GM12878 (cell line): ENCODE data around the gene CTIF. TPM values are rescaled to one million over a fixed set of nuclear protein-coding genes. Genes with fewer than 3 reads are reported as not detected.

ENCODE experiments used
- ATAC-seq: fragments of 200-7000 bp; cut with Tn5 transposase; 3 replicates; pipeline ENCODE4 v1.9.1; 2020; ENCODE audit warnings: mild to moderate bottlenecking, moderate library complexity
- BruUV-seq: library from RNA; stranded (reverse); fragments of 400-500 nt; replicated peaks from 2 replicates; lab custom pipeline; 2021; lab: Mats Ljungman, UMichigan
- CTCF ChIA-PET: fragments of 300-600 bp; sonication (Branson Sonifier 250); formaldehyde crosslinking; extraction: SDS; loops from one replicate; lab custom pipeline; 2021; ENCODE audit warnings: inconsistent platforms; lab: Yijun Ruan, JAX
- POLR2A ChIA-PET: fragments of 350-600 bp; formaldehyde crosslinking; extraction: SDS; loops from one replicate; lab custom pipeline; 2021; ENCODE audit warnings: inconsistent platforms; lab: Charles Lee
- RAD21 ChIA-PET: fragments of 300-600 bp; sonication (Branson Sonifier 250); formaldehyde crosslinking; loops from one replicate; lab custom pipeline; 2023; ENCODE audit warnings: antibody characterized with exemption; ENCODE audit not compliant: unreplicated experiment; lab: Charles Lee
- SMC1A ChIA-PET: fragments of 300-600 bp; sonication (Branson Sonifier 250); formaldehyde crosslinking; loops from one replicate; lab custom pipeline; 2023; ENCODE audit not compliant: unreplicated experiment, uncharacterized antibody; lab: Charles Lee
- DNase-seq: peaks from one replicate; pipeline ENCODE4 v3.0.0-alpha.2; 2011; ENCODE audit warnings: low read depth, low spot score
- FAIRE-seq: peaks from 3 replicates; lab custom pipeline; 2011; peaks lifted over from hg19 to GRCh38; lab: Jason Lieb, UNC
- H2AFZ ChIP-seq: 2 replicates; pipeline ENCODE4 v1.6.0; 2011; ENCODE audit warnings: low read depth, low read length, control low read depth; ENCODE audit not compliant: control insufficient read depth
- H3K27ac ChIP-seq: 2 replicates; pipeline ENCODE4 v1.5.1; 2011; ENCODE audit warnings: control low read depth; ENCODE audit not compliant: control insufficient read depth, insufficient read depth
- H3K27me3 ChIP-seq, 2 experiments: replicated peaks in 1 of 2; 2 replicates each; pipeline versions ENCODE4 v1.6.0 to v1.6.1; 2011; ENCODE audit warnings: low read length in 1 of 2; ENCODE audit not compliant: control insufficient read depth in 2 of 2, insufficient read depth in 2 of 2
- H3K36me3 ChIP-seq, 2 experiments: 2 replicates each; pipeline ENCODE4 v1.5.1; 2011; ENCODE audit warnings: low read length in 1 of 2; ENCODE audit not compliant: control insufficient read depth in 2 of 2, insufficient read depth in 2 of 2
- H3K4me1 ChIP-seq: 2 replicates; pipeline ENCODE4 v1.6.1; 2011; ENCODE audit warnings: mild to moderate bottlenecking, low read length, moderate library complexity, mixed read lengths; ENCODE audit not compliant: control insufficient read depth, insufficient read depth
- H3K4me2 ChIP-seq: 2 replicates; pipeline ENCODE4 v1.6.0; 2011; ENCODE audit warnings: control low read depth; ENCODE audit not compliant: control insufficient read depth, insufficient read depth
- H3K4me3 ChIP-seq: fragments of 200-600 bp; sonication (generic); 2 replicates; pipeline ENCODE4 v1.5.1; 2016
- H3K79me2 ChIP-seq: 2 replicates; pipeline ENCODE4 v1.6.0; 2011; ENCODE audit warnings: low read length; ENCODE audit not compliant: control insufficient read depth, insufficient read depth
- H3K9ac ChIP-seq: 2 replicates; pipeline ENCODE4 v1.8.0; 2011; ENCODE audit warnings: low read length, control low read depth, mixed read lengths; ENCODE audit not compliant: control insufficient read depth, insufficient read depth
- H3K9me3 ChIP-seq: replicated peaks from 3 replicates; pipeline ENCODE4 v1.5.1; 2011; ENCODE audit warnings: mild to moderate bottlenecking, low read length; ENCODE audit not compliant: control insufficient read depth, insufficient read depth
- H4K20me1 ChIP-seq: 2 replicates; pipeline ENCODE4 v1.6.0; 2011; ENCODE audit not compliant: control insufficient read depth, insufficient read depth
- EGR1 ChIP-seq, 2 experiments: IDR thresholded peaks; 1 replicate in 1 of 2; 2 replicates in 1 of 2; pipeline ENCODE4 v1.6.1; 2011 to 2012; ENCODE audit warnings: low read depth in 2 of 2, low read length in 2 of 2, borderline replicate concordance in 1 of 2, mild to moderate bottlenecking in 1 of 2, moderate library complexity in 1 of 2
- HCFC1 ChIP-seq: fragments of 150-350 bp; IDR thresholded peaks from 2 replicates; pipeline ENCODE4 v1.6.1; 2014; ENCODE audit warnings: low read length
- NFIC ChIP-seq: IDR thresholded peaks from 2 replicates; pipeline ENCODE4 v1.6.1; 2012; ENCODE audit warnings: low read depth, mild to moderate bottlenecking, inconsistent platforms, low read length, moderate library complexity
- SREBF2 ChIP-seq: IDR thresholded peaks from 2 replicates; pipeline ENCODE4 v1.6.1; 2012; ENCODE audit warnings: mild to moderate bottlenecking, low read length
- ZBED1 ChIP-seq: IDR thresholded peaks from 2 replicates; pipeline ENCODE4 v1.6.1; 2016; ENCODE audit warnings: borderline replicate concordance
- WGBS: methylation state at CpG from one replicate; pipeline ENCODE4 v1.1.6; 2016; ENCODE audit warnings: low lambda C conversion rate; ENCODE audit not compliant: insufficient replicate concordance, insufficient coverage; ENCODE audit errors: missing lambda C conversion rate; 5-methylcytosine and 5-hydroxymethylcytosine counted together
- in situ Hi-C: fragments of 300-500 bp; cut with MboI; formaldehyde crosslinking; loops from 9 replicates; pipeline ENCODE4 v1.14.3; 2018; ENCODE audit warnings: mixed read lengths
- intact Hi-C: fragments of 100-400 bp; cut with micrococcal nuclease; formaldehyde crosslinking; loops from one replicate; pipeline ENCODE4 v1.14.2; 2022; ENCODE audit not compliant: unreplicated experiment
- polyA plus RNA-seq, 11 experiments: library from polyadenylated mRNA; depleted of rRNA in 4 of 11; unstranded in 6 of 11; stranded (reverse) in 5 of 11; fragments of >200 nt; fragmentation: Nextera tagmentation in 4 of 11; fragmentation: Illumina TruSeq in 1 of 11; extraction: Ambion mirVana in 4 of 11; extraction: Trizol in 1 of 11; gene quantifications; 1 replicate in 1 of 11; 2 replicates in 10 of 11; pipeline versions ENCODE4 v1.2.1 to v1.2.3, GENCODE V29; 2011 to 2016; ENCODE audit warnings: inconsistent platforms in 2 of 11, missing spikeins in 2 of 11, low read depth in 1 of 11
- total RNA-seq, 4 experiments: library from RNA; depleted of rRNA in 3 of 4; stranded (reverse); fragments of >200 nt in 3 of 4; fragmentation: Illumina TruSeq in 1 of 4; extraction: Trizol in 1 of 4; gene quantifications; 2 replicates each; pipeline versions ENCODE4 v1.2.1 to v1.2.3, GENCODE V29; 2013 to 2021

The CTIF gene
- total and polyA plus RNA-seq, 10 of the 15 experiments (the other 5 are each of a cell fraction or from before 2014, with no cell fraction given), result 0.06 to 11.6 (median 2.5) TPM

GRCh38 chr18:48786455-48787202 lies 247.8 kb downstream of the CTIF start (continued):
- TF ChIP-seq HCFC1 (no peak), EGR1 (IDR thresholded peaks at IDR 0.05; ENCODE audit: borderline replicate concordance in 1 of 2, low read depth in 2 of 2, low read length in 2 of 2) (no peak), NFIC (no peak)

GRCh38 chr18:48787203-48788151 lies 248.6 kb downstream of the CTIF start:
- ChIA-PET POLR2A (interaction anchor here (0.9 to 1.5 kb wide), 4 partner anchors 9 to 31 kb away, joined by 3 to 4 read pairs (median 4); no protein-coding TSS in a partner anchor), RAD21 (interaction anchor here (1.5 to 6.7 kb wide), 6 partner anchors 9 to 45 kb away, joined by 4 to 86 read pairs (median 18); no protein-coding TSS in a partner anchor), SMC1A (interaction anchor here (0.7 to 4.8 kb wide), 10 partner anchors 9 to 161 kb away, joined by 3 to 63 read pairs (median 21); no protein-coding TSS in a partner anchor), CTCF (interaction anchor here (0.6 to 1.8 kb wide), 3 partner anchors 10 to 141 kb away, joined by 3 to 5 read pairs (median 3); no protein-coding TSS in a partner anchor)
- TF ChIP-seq SREBF2 (no peak), ZBED1 (no peak)
- Histone ChIP-seq H3K4me2 (no peak overlapping the region), H4K20me1 (no peaks in the 10 kb centered on the region), H3K9me3 (no peaks in the 10 kb centered on the region; the same call in 2 of the 3 replicates), H3K27me3 (no peaks in the 10 kb centered on the region), H3K4me3 (no peak overlapping the region), H3K4me1 (peaks cover 47% of the 10 kb centered on the region), H3K27ac (no peak overlapping the region), H3K79me2 (no peaks in the 10 kb centered on the region; the same call in 1 of the 2 replicates), H3K36me3 (no peaks in the 10 kb centered on the region; a peak in 1 of 4 replicates), H3K9ac (no peak overlapping the region), H2AFZ (no peak overlapping the region)
- 90% methylated on average over 11 of the region's 11 CpGs for WGBS
- no peak for DNase-seq
- intact Hi-C loops (no loop called here), in situ Hi-C loops (no loop called here)
- no peak for FAIRE-seq
- no TSS peak for BruUV-seq
- no peak for ATAC-seq
